ENCODE results near the gene DGKD. TPM values are rescaled to one million over a fixed set of nuclear protein-coding genes. Genes with fewer than 3 reads are reported as not detected.
A peak's percentile ranks its signal among the peaks of the same experiment; 100 is the strongest.

DGKD gene
- total and polyA plus RNA-seq, 2 donors (not counting 1 experiment from before 2014, with no cell fraction given) = 224 to 396 TPM

- 27% methylated on average over 9 of the region's 13 CpGs for WGBS (ENCODE audit: insufficient coverage)
- peaks cover 94% of the 10 kb centered on the region for H3K4me1 Mint-ChIP-seq
- H3K79me2 ChIP-seq (ENCODE audit: control insufficient read depth, insufficient read depth, low read length) = peaks cover 100% of the 10 kb centered on the region
- H4K20me1 ChIP-seq (ENCODE audit: control insufficient read depth, insufficient read depth, low read length, poor library complexity, severe bottlenecking) = peaks cover 34% of the 10 kb centered on the region
- TF ChIP-seq EZH2 (IDR thresholded peaks at IDR 0.05; ENCODE audit: borderline replicate concordance, insufficient read depth, low read depth, low read length, poor library complexity, severe bottlenecking) (no peak), CTCF (IDR thresholded peaks at IDR 0.05) (no peak)
- no peaks in the 10 kb centered on the region for H3K27me3 ChIP-seq (replicated peaks in 1 of 4; ENCODE audit: control extremely low read depth in 1 of 4, control insufficient read depth in 3 of 4, insufficient read depth in 4 of 4, low read length in 3 of 4)
- POLR2A ChIA-PET = interaction anchor here (0.7 to 1.2 kb wide), 4 partner anchors 12 to 91 kb away, joined by 3 to 4 read pairs (median 4); no protein-coding TSS in a partner anchor
- peak overlapping the region in 3 of 5 experiments; percentile 1 to 76 (median 33) for H3K4me3 ChIP-seq (ENCODE audit: control extremely low read depth in 1 of 5, extremely low read depth in 1 of 5, insufficient read depth in 1 of 5, low read depth in 2 of 5, low read length in 4 of 5)
- intact Hi-C loops (cut with micrococcal nuclease) = loop anchor here (1.0 kb wide), 1 partner anchor 21 kb away; no protein-coding TSS in a partner anchor
- CTCF ChIA-PET = interaction anchor here (0.8 to 15.7 kb wide), 8 partner anchors 8 to 117 kb away, joined by 3 to 218 read pairs (median 4); no protein-coding TSS in a partner anchor
- peak overlapping the region; percentile 76 for H3K4me2 ChIP-seq (replicated peaks; ENCODE audit: low read depth, low read length, poor library complexity, severe bottlenecking)
- H3K4me1 ChIP-seq (ENCODE audit: control insufficient read depth in 2 of 2, insufficient read depth in 2 of 2, low read length in 2 of 2) = peaks cover 73 to 76% of the 10 kb centered on the region in 2 donors
- no peaks in the 10 kb centered on the region for H3K9me3 ChIP-seq (ENCODE audit: control extremely low read depth in 1 of 3, control insufficient read depth in 2 of 3, insufficient read depth in 1 of 3, low read length in 2 of 3)
- H3K27ac ChIP-seq (ENCODE audit: low read length in 2 of 2) = peak overlapping the region; percentile 91 to 92
- DNase-seq = peak; percentile 86
- H3K9me3 Mint-ChIP-seq (ENCODE audit: insufficient read depth) = no peaks in the 10 kb centered on the region
- peak overlapping the region; percentile 24 for H2AFZ ChIP-seq (ENCODE audit: insufficient read depth, low read depth, low read length, poor library complexity, severe bottlenecking)
- H3K27ac Mint-ChIP-seq = peak overlapping the region; percentile 97
- H3K27me3 Mint-ChIP-seq = no peaks in the 10 kb centered on the region
- H3K4me3 Mint-ChIP-seq = peak overlapping the region; percentile 91
- peaks cover 2 to 46% of the 10 kb centered on the region in 2 experiments for H3K36me3 ChIP-seq (replicated peaks in 1 of 2; ENCODE audit: control extremely low read depth in 1 of 2, control insufficient read depth in 1 of 2, extremely low read depth in 1 of 2, insufficient read depth in 2 of 2, low read length in 1 of 2)
- H3K9ac ChIP-seq (ENCODE audit: low read length) = peak overlapping the region; percentile 41
- ATAC-seq (ENCODE audit: low read depth) = peak; percentile 70
Observed at GRCh38 chr2:233422050-233422639, 67.9 kb downstream of the DGKD start.
